ENCODE measurements around the gene CSMD2. TPM values are rescaled to one million over a fixed set of nuclear protein-coding genes. Genes with fewer than 3 reads are reported as not detected.

Gene CSMD2
- total RNA-seq, 1 donor from 2014 or later, result 0.55 TPM

DNA sequence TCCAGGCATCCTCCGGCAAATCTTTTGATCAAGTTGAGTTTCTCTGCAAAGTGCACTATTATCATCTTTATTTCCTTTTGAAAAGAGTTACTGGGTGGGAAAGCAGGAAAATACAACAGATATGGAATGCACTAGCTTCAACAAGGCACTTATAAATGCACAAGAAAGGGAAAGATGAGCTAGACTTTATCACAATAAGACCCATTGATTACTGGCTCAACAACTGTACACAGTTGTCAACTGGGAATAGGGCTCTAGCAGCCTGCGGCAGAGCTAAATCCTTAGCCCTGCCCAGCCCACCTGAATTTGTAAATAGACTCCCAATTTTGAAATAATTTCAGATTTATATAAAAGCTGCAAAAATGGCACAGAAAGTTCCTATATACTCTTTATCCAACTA is 111.4 kb downstream of the CSMD2 start:
- TF ChIP-seq, protein P1, sequence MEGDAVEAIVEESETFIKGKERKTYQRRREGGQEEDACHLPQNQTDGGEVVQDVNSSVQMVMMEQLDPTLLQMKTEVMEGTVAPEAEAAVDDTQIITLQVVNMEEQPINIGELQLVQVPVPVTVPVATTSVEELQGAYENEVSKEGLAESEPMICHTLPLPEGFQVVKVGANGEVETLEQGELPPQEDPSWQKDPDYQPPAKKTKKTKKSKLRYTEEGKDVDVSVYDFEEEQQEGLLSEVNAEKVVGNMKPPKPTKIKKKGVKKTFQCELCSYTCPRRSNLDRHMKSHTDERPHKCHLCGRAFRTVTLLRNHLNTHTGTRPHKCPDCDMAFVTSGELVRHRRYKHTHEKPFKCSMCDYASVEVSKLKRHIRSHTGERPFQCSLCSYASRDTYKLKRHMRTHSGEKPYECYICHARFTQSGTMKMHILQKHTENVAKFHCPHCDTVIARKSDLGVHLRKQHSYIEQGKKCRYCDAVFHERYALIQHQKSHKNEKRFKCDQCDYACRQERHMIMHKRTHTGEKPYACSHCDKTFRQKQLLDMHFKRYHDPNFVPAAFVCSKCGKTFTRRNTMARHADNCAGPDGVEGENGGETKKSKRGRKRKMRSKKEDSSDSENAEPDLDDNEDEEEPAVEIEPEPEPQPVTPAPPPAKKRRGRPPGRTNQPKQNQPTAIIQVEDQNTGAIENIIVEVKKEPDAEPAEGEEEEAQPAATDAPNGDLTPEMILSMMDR (IDR thresholded peaks at IDR 0.05), result no peak
- H3K36me3 Mint-ChIP-seq (ENCODE audit: low read depth), result no peaks in the 10 kb centered on the region
- DNase-seq (ENCODE audit: low spot score), result no peak
- H3K27me3 Mint-ChIP-seq (ENCODE audit: low read depth), result no peaks in the 10 kb centered on the region
- no peak overlapping the region for H3K4me3 Mint-ChIP-seq (ENCODE audit: unreplicated experiment)
- H3K4me1 Mint-ChIP-seq (ENCODE audit: low read depth), result no peaks in the 10 kb centered on the region
- H3K27ac Mint-ChIP-seq (ENCODE audit: unreplicated experiment), result no peak overlapping the region
- peaks cover 15% of the 10 kb centered on the region for H3K9me3 Mint-ChIP-seq (ENCODE audit: low read depth)

GRCh38 chr1:34052565-34052964 is 112.5 kb downstream of the CSMD2 start:
- no peak for DNase-seq (ENCODE audit: low spot score)
- H3K36me3 Mint-ChIP-seq (ENCODE audit: low read depth), result no peaks in the 10 kb centered on the region
- no peaks in the 10 kb centered on the region for H3K4me1 Mint-ChIP-seq (ENCODE audit: low read depth)
- H3K27me3 Mint-ChIP-seq (ENCODE audit: low read depth), result no peaks in the 10 kb centered on the region
- H3K9me3 Mint-ChIP-seq (ENCODE audit: low read depth), result peaks cover 17% of the 10 kb centered on the region
- no peak overlapping the region for H3K27ac Mint-ChIP-seq (ENCODE audit: unreplicated experiment)
- TF ChIP-seq, protein P1 (IDR thresholded peaks at IDR 0.05), result no peak
- H3K4me3 Mint-ChIP-seq (ENCODE audit: unreplicated experiment), result no peak overlapping the region

GRCh38 chr1:34050709-34051485 is 114.1 kb downstream of the CSMD2 start:
- no peak for DNase-seq (ENCODE audit: low spot score)

GRCh38 chr1:34049994-34050393 is 115.0 kb downstream of the CSMD2 start:
- DNase-seq (ENCODE audit: low spot score), result no peak
- H3K27me3 Mint-ChIP-seq (ENCODE audit: low read depth), result no peaks in the 10 kb centered on the region
- H3K4me3 Mint-ChIP-seq (ENCODE audit: unreplicated experiment), result no peak overlapping the region
- TF ChIP-seq, protein P1 (IDR thresholded peaks at IDR 0.05), result no peak
- no peaks in the 10 kb centered on the region for H3K4me1 Mint-ChIP-seq (ENCODE audit: low read depth)
- no peaks in the 10 kb centered on the region for H3K36me3 Mint-ChIP-seq (ENCODE audit: low read depth)
- peaks cover 21% of the 10 kb centered on the region for H3K9me3 Mint-ChIP-seq (ENCODE audit: low read depth)
- H3K27ac Mint-ChIP-seq (ENCODE audit: unreplicated experiment), result no peak overlapping the region

More at GRCh38 chr1:34050709-34051485, 114.1 kb downstream of the CSMD2 start:
- no peaks in the 10 kb centered on the region for H3K36me3 Mint-ChIP-seq (ENCODE audit: low read depth)
- no peak overlapping the region for H3K4me3 Mint-ChIP-seq (ENCODE audit: unreplicated experiment)
- H3K27me3 Mint-ChIP-seq (ENCODE audit: low read depth), result no peaks in the 10 kb centered on the region
- no peaks in the 10 kb centered on the region for H3K4me1 Mint-ChIP-seq (ENCODE audit: low read depth)
- no peak overlapping the region for H3K27ac Mint-ChIP-seq (ENCODE audit: unreplicated experiment)
- TF ChIP-seq, protein P1 (IDR thresholded peaks at IDR 0.05), result no peak
- H3K9me3 Mint-ChIP-seq (ENCODE audit: low read depth), result peaks cover 21% of the 10 kb centered on the region

DNA sequence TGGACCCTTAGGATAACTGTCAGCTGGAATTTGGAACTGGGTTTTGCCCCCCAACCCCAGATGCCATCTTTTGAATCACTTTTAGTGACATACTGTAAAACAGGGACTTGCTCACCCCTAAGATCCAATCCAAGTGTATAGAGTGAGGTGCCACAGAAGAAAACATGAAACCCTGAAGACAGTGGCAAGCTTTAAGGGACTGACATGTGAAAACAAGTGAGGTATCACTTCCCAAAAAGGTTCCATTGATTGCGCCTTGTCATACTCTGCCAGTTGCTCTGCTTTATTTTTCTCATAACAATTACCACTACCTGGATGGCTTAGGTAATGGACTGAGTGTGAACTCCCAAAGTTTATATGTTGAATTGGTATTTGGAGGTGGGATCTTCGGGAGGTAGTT is 115.6 kb downstream of the CSMD2 start:
- Mint-ChIP-seq H3K4me3 (ENCODE audit: unreplicated experiment) (no peak overlapping the region), H3K36me3 (ENCODE audit: low read depth) (no peaks in the 10 kb centered on the region), H3K27me3 (ENCODE audit: low read depth) (no peaks in the 10 kb centered on the region), H3K9me3 (ENCODE audit: low read depth) (peaks cover 21% of the 10 kb centered on the region), H3K27ac (ENCODE audit: unreplicated experiment) (no peak overlapping the region), H3K4me1 (ENCODE audit: low read depth) (no peaks in the 10 kb centered on the region)
- no peak for DNase-seq (ENCODE audit: low spot score)
- TF ChIP-seq, protein P1 (IDR thresholded peaks at IDR 0.05), result no peak
